Endothelial cell of umbilical vein (primary cell): ENCODE data around the gene USP46. TPM values are rescaled to one million over a fixed set of nuclear protein-coding genes. Genes with fewer than 3 reads are reported as not detected.

ENCODE experiments used
- BruUV-seq: library from RNA; stranded (reverse); fragments of 400-500 nt; replicated peaks from 2 replicates; lab custom pipeline; 2021; lab: Mats Ljungman, UMichigan
- CTCF ChIA-PET: fragments of 300-600, 350-600 bp; sonication (Branson Sonifier 250); formaldehyde crosslinking; loops from one replicate; lab custom pipeline; 2021; ENCODE audit warnings: antibody characterized with exemption, inconsistent platforms; lab: Charles Lee
- POLR2A ChIA-PET: fragments of 300-600, 350-600 bp; sonication (Branson Sonifier 250); formaldehyde crosslinking; loops from one replicate; lab custom pipeline; 2021; ENCODE audit warnings: antibody characterized with exemption, inconsistent platforms; lab: Charles Lee
- DNase-seq: peaks from one replicate; pipeline ENCODE4 v3.0.0-alpha.2; 2011; ENCODE audit warnings: low read depth, low spot score
- FAIRE-seq: peaks from 2 replicates; lab custom pipeline; 2011; peaks lifted over from hg19 to GRCh38; lab: Jason Lieb, UNC
- H2AFZ ChIP-seq: 2 replicates; pipeline ENCODE4 v1.6.0; 2012; ENCODE audit warnings: low read depth, low read length, control low read depth, inconsistent platforms
- H3K27ac ChIP-seq: 2 replicates; pipeline ENCODE4 v1.5.1; 2011; ENCODE audit warnings: low read depth, mild to moderate bottlenecking, control low read depth, low read length, moderate library complexity; ENCODE audit not compliant: insufficient read depth
- H3K27me3 ChIP-seq, 2 experiments: 2 replicates each; pipeline versions ENCODE4 v1.6.0 to v1.6.1; 2011; ENCODE audit warnings: low read length in 2 of 2, mixed read lengths in 1 of 2; ENCODE audit not compliant: control insufficient read depth in 2 of 2, insufficient read depth in 2 of 2
- H3K36me3 ChIP-seq, 2 experiments: 2 replicates in 1 of 2; 3 replicates in 1 of 2; pipeline ENCODE4 v1.5.1; 2011; ENCODE audit warnings: low read length in 2 of 2, mild to moderate bottlenecking in 1 of 2, moderate library complexity in 1 of 2; ENCODE audit not compliant: control insufficient read depth in 2 of 2, insufficient read depth in 2 of 2; ENCODE audit errors: extremely low read depth in 1 of 2
- H3K4me1 ChIP-seq: 3 replicates; pipeline ENCODE4 v1.5.1; 2011; ENCODE audit warnings: mild to moderate bottlenecking, low read length; ENCODE audit not compliant: control insufficient read depth, insufficient read depth; ENCODE audit errors: extremely low read depth
- H3K4me2 ChIP-seq: 2 replicates; pipeline ENCODE4 v1.6.1; 2011; ENCODE audit warnings: low read length, control low read depth, mixed read lengths; ENCODE audit not compliant: insufficient read depth
- H3K4me3 ChIP-seq, 3 experiments: fragments of 200-600 bp in 1 of 3; sonication (generic), shearing (Covaris generic) in 1 of 3; replicated peaks in 1 of 3; 2 replicates each; pipeline ENCODE4 v1.5.1; 2011 to 2016; ENCODE audit warnings: control low read depth in 3 of 3, low read length in 3 of 3, mild to moderate bottlenecking in 2 of 3, inconsistent platforms in 1 of 3, low read depth in 1 of 3, moderate library complexity in 1 of 3; ENCODE audit not compliant: insufficient read depth in 1 of 3
- H3K79me2 ChIP-seq: 2 replicates; pipeline ENCODE4 v1.6.0; 2012; ENCODE audit warnings: low read length, inconsistent platforms; ENCODE audit not compliant: control insufficient read depth, insufficient read depth
- H3K9ac ChIP-seq: replicated peaks from 2 replicates; pipeline ENCODE3; 2011; ENCODE audit warnings: low read length, control low read depth; ENCODE audit not compliant: insufficient read depth; ENCODE audit errors: extremely low read depth
- H3K9me1 ChIP-seq: replicated peaks from 3 replicates; pipeline ENCODE4 v1.6.0; 2011; ENCODE audit warnings: mild to moderate bottlenecking, low read length; ENCODE audit not compliant: control insufficient read depth, insufficient read depth; ENCODE audit errors: extremely low read depth
- H3K9me3 ChIP-seq: replicated peaks from 2 replicates; pipeline ENCODE4 v1.5.1; 2012; ENCODE audit warnings: low read length, inconsistent platforms; ENCODE audit not compliant: control insufficient read depth, insufficient read depth
- H4K20me1 ChIP-seq: replicated peaks from 2 replicates; pipeline ENCODE3; 2011; ENCODE audit warnings: mild to moderate bottlenecking, low read length; ENCODE audit not compliant: control insufficient read depth, insufficient read depth; ENCODE audit errors: extremely low read depth
- CTCF ChIP-seq, 2 donors: IDR thresholded peaks; 1 replicate in 1 of 2; 2 replicates in 1 of 2; pipeline ENCODE4 v1.5.1; 2011; ENCODE audit warnings: low read length in 2 of 2, mild to moderate bottlenecking in 2 of 2, moderate library complexity in 2 of 2, control low read depth in 1 of 2, inconsistent platforms in 1 of 2, low read depth in 1 of 2; ENCODE audit not compliant: insufficient read depth in 1 of 2; ENCODE audit errors: extremely low read depth in 1 of 2
- EZH2 ChIP-seq: IDR thresholded peaks from 2 replicates; pipeline ENCODE4 v1.6.1; 2012; ENCODE audit warnings: borderline replicate concordance, low read depth, mild to moderate bottlenecking, moderate library complexity, low read length, inconsistent platforms; ENCODE audit not compliant: severe bottlenecking
- FOS ChIP-seq: IDR thresholded peaks from 2 replicates; pipeline ENCODE4 v1.6.1; 2011; ENCODE audit warnings: mild to moderate bottlenecking, low read length, moderate library complexity, borderline replicate concordance; ENCODE audit not compliant: insufficient read depth
- GATA2 ChIP-seq: IDR thresholded peaks from 2 replicates; pipeline ENCODE4 v1.7.0; 2011; ENCODE audit warnings: low read depth, mild to moderate bottlenecking, moderate library complexity, mixed read lengths, low read length; ENCODE audit not compliant: insufficient read length, insufficient read depth
- JUN ChIP-seq: IDR thresholded peaks from 2 replicates; pipeline ENCODE4 v1.6.1; 2011; ENCODE audit warnings: borderline replicate concordance, low read depth; ENCODE audit not compliant: insufficient read length, insufficient read depth
- MAX ChIP-seq: IDR thresholded peaks from 2 replicates; pipeline ENCODE4 v1.6.1; 2011; ENCODE audit not compliant: insufficient read depth, insufficient read length
- MYC ChIP-seq: IDR thresholded peaks from one replicate; pipeline ENCODE4 v1.6.1; 2011; ENCODE audit warnings: mild to moderate bottlenecking, low read depth, low read length
- POLR2A ChIP-seq: IDR thresholded peaks from 2 replicates; pipeline ENCODE4 v1.6.1; 2012; ENCODE audit warnings: low read depth, mild to moderate bottlenecking, control low read depth, low read length
- POLR2AphosphoS5 ChIP-seq: IDR thresholded peaks from 2 replicates; pipeline ENCODE4 v1.6.1; 2012; ENCODE audit warnings: low read depth, mild to moderate bottlenecking, control low read depth, low read length, moderate library complexity; ENCODE audit not compliant: insufficient read depth
- dilution Hi-C: fragments of 300-500 bp; cut with MboI; formaldehyde crosslinking; loops from one replicate; pipeline ENCODE4 v1.15.0; 2019; ENCODE audit warnings: low sequenced_read_pairs; ENCODE audit not compliant: extremely low pct_ligation_motif_present
- intact Hi-C: fragments of 100-400 bp; cut with micrococcal nuclease; formaldehyde crosslinking; loops from one replicate; pipeline ENCODE4 v1.10.0; 2022
- polyA plus RNA-seq, 4 experiments: library from polyadenylated mRNA; depleted of rRNA in 3 of 4; stranded (reverse) in 3 of 4; unstranded in 1 of 4; fragments of >200 nt; gene quantifications; 2 replicates each; pipeline versions ENCODE4 v1.2.1 to v1.2.3, GENCODE V29; 2011 to 2012; ENCODE audit warnings: missing spikeins in 1 of 4
- total RNA-seq: library from RNA; stranded (reverse); gene quantifications from 2 replicates; pipeline ENCODE4 v1.2.3, GENCODE V29; 2021

USP46 gene
- total and polyA plus RNA-seq, 2 donors (not counting 3 experiments of a cell fraction or from before 2014, with no cell fraction given), result 5.2 to 23.7 TPM

- ChIA-PET POLR2A (interaction anchor here (0.8 to 2.9 kb wide), 2 partner anchors 56 to 65 kb away, joined by 3 to 10 read pairs; no protein-coding TSS in a partner anchor), CTCF (interaction anchor here (0.9 to 3.1 kb wide), 6 partner anchors 10 to 1577 kb away, joined by 4 to 14 read pairs (median 8); no protein-coding TSS in a partner anchor)
- Histone ChIP-seq H3K79me2 (peaks cover 15% of the 10 kb centered on the region), H3K4me1 (peaks cover 13% of the 10 kb centered on the region), H4K20me1 (no peaks in the 10 kb centered on the region), H2AFZ (no peak overlapping the region), H3K9me1 (no peaks in the 10 kb centered on the region), H3K9ac (no peak overlapping the region), H3K4me3 (no peak overlapping the region), H3K27me3 (no peaks in the 10 kb centered on the region), H3K4me2 (no peak overlapping the region), H3K36me3 (peaks cover 0 to 2% of the 10 kb centered on the region in 2 experiments), H3K27ac (no peak overlapping the region), H3K9me3 (no peaks in the 10 kb centered on the region)
- TF ChIP-seq CTCF (IDR thresholded peaks at IDR 0.05; ENCODE audit: extremely low read depth in 1 of 2, insufficient read depth in 1 of 2, low read depth in 1 of 2, low read length in 2 of 2) (no peak), MAX (no peak), EZH2 (no peak), JUN (no peak), FOS (no peak), MYC (no peak), GATA2 (no peak), POLR2A (no peak), POLR2AphosphoS5 (no peak)
- no peak for DNase-seq
- BruUV-seq, result no TSS peak
- FAIRE-seq, result no peak
- intact Hi-C loops (loop anchor here (5.0 to 10.0 kb wide), 2 partner anchors 210 to 478 kb away; no protein-coding TSS in a partner anchor), dilution Hi-C loops (no loop called here)
Measured at GRCh38 chr4:52657292-52657617, 1.8 kb downstream of the USP46 start.
